Neuron (in vitro differentiated cells): Measurements from ENCODE around the gene PRLH.

ENCODE experiments used
- H2AFZ ChIP-seq: one replicate; pipeline ENCODE4 v1.6.1; 2013; ENCODE audit warnings: low read depth, mild to moderate bottlenecking, inconsistent platforms, low read length, moderate library complexity
- H3K27me3 ChIP-seq: one replicate; pipeline ENCODE4 v1.6.1; 2013; ENCODE audit warnings: low read length; ENCODE audit not compliant: insufficient read depth
- H3K36me3 ChIP-seq: one replicate; pipeline ENCODE4 v1.6.1; 2013; ENCODE audit warnings: low read length; ENCODE audit not compliant: insufficient read depth
- H3K4me1 ChIP-seq: one replicate; pipeline ENCODE4 v1.6.1; 2013; ENCODE audit warnings: low read length; ENCODE audit not compliant: insufficient read depth
- H3K4me3 ChIP-seq: 2 replicates; pipeline ENCODE4 v1.5.1; 2013; ENCODE audit warnings: mild to moderate bottlenecking, low read length, moderate library complexity
- H3K9me3 ChIP-seq: one replicate; pipeline ENCODE4 v1.6.1; 2013; ENCODE audit warnings: low read length

The PRLH gene

DNA sequence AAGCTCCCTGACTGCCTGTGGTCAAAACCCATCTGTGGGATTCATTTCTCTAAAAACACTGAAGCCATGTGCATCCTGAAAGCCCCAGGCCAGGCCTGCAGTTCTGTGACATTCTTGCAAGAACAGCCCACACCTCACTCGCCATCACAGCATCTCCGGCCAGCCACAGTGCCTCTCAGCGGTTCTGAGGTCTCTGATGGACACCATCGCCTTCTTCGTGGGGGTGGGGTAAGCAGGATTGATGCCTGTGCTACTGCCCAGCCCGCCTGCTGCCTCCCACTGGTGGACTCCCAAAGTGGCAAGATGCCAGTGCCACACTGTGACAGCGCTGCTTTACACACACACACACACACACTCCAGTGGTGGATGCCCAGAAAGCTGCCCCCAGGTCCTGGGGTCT lies 5.2 kb upstream of the PRLH start:
- no peak overlapping the region for H2AFZ ChIP-seq
- H3K36me3 ChIP-seq = no peaks in the 10 kb centered on the region
- no peaks in the 10 kb centered on the region for H3K4me1 ChIP-seq
- H3K4me3 ChIP-seq = no peak overlapping the region
- no peaks in the 10 kb centered on the region for H3K9me3 ChIP-seq
- H3K27me3 ChIP-seq = peaks cover 12% of the 10 kb centered on the region

DNA sequence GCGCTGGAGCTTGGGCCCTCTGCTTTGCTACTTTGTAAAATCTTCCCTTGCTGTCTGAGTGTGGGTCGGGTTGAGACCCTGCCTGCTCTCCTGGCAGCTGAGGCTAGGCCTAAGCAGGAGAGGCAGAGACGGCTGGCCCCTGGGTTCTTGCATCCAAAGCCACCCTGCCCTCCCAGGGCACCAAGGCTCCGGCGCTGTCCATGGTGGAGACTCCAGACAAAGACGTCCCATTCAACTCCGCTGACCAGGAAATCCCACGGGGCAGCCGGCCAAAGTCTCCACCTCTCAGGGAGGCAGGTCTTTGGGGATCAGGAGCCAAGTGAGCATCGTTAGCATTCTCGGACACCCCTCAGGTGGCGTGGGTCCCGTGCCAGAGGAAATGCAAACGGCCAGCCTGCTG lies 2.6 kb upstream of the PRLH start:
- no peaks in the 10 kb centered on the region for H3K9me3 ChIP-seq
- H3K4me3 ChIP-seq = no peak overlapping the region
- no peaks in the 10 kb centered on the region for H3K36me3 ChIP-seq

DNA sequence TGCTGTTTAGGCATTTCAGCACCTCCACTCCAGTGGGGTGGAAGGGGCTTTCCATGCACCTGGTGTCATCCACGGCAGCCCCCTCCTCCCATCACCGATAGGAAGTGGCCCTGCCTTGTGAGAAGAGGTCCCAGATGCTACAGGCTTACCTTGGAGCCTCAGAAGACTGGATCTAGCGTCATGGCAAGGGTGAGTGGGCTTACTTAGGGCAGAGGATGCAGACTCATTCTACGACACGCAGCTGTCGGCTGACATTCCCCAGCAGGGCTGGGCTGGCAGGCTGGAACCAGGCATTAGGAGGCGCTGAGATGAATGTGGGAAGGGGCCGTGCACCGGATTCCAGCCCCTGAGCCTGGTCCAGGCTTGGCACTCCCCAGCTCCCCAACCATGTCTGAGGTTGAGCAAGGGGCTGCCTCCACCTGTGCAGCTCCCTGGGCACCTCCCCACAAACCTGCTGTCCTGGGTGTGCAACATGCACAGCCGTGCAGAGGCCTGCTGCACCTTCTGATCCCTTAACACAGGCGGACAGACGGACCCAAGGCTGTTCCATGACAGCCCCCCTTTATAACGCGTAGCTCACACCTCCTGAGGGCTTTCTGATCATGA lies 1.7 kb upstream of the PRLH start:
- Histone ChIP-seq H3K4me1 (no peaks in the 10 kb centered on the region), H3K9me3 (no peaks in the 10 kb centered on the region), H2AFZ (no peak overlapping the region), H3K27me3 (peaks cover 12% of the 10 kb centered on the region), H3K4me3 (no peak overlapping the region), H3K36me3 (no peaks in the 10 kb centered on the region)

More for the DNA sequence above, 2.6 kb upstream of the PRLH start:
- peaks cover 12% of the 10 kb centered on the region for H3K27me3 ChIP-seq
- H3K4me1 ChIP-seq = no peaks in the 10 kb centered on the region
- H2AFZ ChIP-seq = no peak overlapping the region

DNA sequence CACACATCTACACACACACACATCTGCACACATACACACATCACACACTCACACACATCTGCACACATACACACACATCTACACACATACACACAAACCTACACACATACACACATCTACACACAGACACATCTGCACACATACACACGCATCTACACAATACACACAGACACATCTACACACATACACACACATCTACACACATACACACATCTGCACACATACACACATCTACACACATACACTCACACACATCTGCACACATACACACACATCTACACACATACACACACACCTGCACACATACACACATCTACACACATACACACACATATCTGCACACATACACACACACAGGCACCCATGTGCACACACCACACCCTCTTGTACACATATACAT lies 400 bp upstream of the PRLH start:
- Histone ChIP-seq H3K9me3 (no peaks in the 10 kb centered on the region), H2AFZ (no peak overlapping the region), H3K4me1 (no peaks in the 10 kb centered on the region), H3K36me3 (no peaks in the 10 kb centered on the region), H3K4me3 (no peak overlapping the region), H3K27me3 (peaks cover 10% of the 10 kb centered on the region)

DNA sequence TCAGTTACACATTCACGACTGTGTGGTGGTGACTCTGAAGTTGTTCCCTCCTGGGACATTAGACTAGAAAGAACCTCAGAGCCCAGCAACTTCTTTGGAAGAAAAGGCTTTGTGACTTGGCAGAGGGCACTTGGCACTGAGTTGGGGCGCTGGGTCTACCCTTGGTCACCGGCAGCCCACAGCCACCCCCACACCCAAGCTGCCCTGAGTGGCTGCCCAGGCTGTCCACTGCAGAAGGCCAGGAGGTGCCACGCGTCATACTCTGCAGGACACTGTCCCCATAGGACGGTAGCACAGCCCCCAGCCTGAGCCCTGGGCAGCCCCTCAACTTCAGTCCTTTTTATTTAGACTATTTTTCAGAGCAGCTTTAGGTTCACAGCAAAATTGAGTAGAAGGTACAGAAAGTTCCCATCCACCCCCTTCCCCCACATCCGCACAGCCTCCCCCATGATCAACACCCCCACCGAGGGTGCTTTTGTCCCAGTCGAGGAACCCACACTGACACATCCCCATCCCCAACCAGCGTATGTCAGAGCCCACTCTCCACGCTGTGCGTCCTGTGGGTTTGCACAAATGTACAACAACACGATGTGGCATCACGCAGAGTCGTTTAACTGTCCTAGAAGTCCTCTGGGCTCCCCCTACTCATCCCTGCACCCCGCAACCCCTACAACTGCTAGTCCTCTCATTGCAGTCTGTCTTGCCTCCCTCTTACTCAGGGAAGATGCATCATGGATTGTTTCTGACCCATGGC lies 1.1 kb downstream of the PRLH start:
- no peaks in the 10 kb centered on the region for H3K36me3 ChIP-seq
- peaks cover 10% of the 10 kb centered on the region for H3K27me3 ChIP-seq
- no peak overlapping the region for H3K4me3 ChIP-seq
- peaks cover 4% of the 10 kb centered on the region for H3K4me1 ChIP-seq
- no peaks in the 10 kb centered on the region for H3K9me3 ChIP-seq
- H2AFZ ChIP-seq = no peak overlapping the region

DNA sequence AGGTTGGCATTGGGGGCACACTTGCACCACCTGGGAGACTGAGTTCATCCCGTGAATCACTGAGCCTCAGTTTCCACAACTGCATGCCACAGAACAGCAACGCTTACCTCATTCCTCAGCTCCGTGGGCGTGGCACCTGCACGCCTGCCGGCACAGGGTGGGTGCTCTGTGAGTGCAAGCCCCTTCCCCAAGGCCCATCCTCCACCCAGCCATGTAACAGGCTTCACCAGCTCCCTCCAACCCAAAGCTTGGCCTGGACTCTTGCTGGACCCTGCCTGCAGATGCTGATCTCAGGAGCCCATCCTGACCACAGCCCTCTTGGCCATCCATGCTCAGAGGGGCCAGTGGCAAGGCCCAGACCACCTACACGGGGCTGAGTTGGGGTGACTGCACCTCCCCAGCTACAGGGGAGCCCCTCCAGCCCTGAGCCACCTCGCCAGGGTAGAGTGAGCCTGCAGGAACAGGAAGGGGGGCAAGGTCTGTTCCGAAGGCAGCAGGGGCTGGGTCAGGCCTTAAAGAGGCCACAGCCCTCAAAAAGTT lies 1.8 kb downstream of the PRLH start:
- no peaks in the 10 kb centered on the region for H3K9me3 ChIP-seq
- H3K4me3 ChIP-seq = no peak overlapping the region
- H3K36me3 ChIP-seq = no peaks in the 10 kb centered on the region
- peaks cover 7% of the 10 kb centered on the region for H3K27me3 ChIP-seq
- H2AFZ ChIP-seq = no peak overlapping the region
- H3K4me1 ChIP-seq = peaks cover 6% of the 10 kb centered on the region

DNA sequence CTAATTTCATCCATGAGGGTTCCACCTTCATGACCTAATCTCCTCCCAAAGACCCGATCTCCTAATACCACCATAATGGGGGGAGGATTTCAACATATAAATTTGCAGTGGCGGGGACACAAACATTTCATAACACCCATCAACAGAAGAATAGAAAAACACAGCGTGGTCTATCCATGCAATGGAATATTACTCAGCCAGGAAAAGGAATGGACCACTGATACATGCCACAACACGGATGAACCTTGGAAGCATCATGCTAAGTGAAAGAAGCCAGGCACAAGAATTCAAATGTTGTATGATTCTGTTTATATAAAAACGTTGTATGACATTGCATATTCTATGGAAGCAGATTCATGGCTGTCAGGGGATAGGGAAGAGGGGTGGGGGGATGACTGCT lies 2.7 kb downstream of the PRLH start:
- no peaks in the 10 kb centered on the region for H3K9me3 ChIP-seq
- no peak overlapping the region for H2AFZ ChIP-seq
- peaks cover 6% of the 10 kb centered on the region for H3K4me1 ChIP-seq
- peaks cover 3% of the 10 kb centered on the region for H3K27me3 ChIP-seq
- H3K4me3 ChIP-seq = no peak overlapping the region
- no peaks in the 10 kb centered on the region for H3K36me3 ChIP-seq

DNA sequence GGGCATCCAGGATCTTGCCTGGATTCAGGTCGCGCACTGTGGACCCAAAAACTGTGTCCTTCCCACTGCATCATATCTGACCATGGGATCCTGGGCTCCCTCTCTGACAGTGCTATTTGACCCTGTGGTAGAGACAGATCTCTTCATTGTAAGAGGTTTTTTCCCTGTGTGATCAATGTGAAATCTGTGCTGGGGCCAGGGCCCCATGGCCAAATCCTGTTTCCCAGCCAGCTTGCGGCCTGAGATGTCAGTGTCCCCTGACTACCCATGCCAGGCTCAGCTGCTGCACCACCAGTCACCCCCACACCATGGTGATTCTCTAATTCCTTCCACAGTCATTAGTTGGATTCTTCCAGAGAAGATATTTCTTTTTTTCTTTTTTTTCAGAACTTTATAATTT lies 3.5 kb downstream of the PRLH start:
- Histone ChIP-seq H3K27me3 (no peaks in the 10 kb centered on the region), H3K36me3 (no peaks in the 10 kb centered on the region), H3K9me3 (no peaks in the 10 kb centered on the region), H2AFZ (no peak overlapping the region), H3K4me1 (peaks cover 6% of the 10 kb centered on the region), H3K4me3 (no peak overlapping the region)

DNA sequence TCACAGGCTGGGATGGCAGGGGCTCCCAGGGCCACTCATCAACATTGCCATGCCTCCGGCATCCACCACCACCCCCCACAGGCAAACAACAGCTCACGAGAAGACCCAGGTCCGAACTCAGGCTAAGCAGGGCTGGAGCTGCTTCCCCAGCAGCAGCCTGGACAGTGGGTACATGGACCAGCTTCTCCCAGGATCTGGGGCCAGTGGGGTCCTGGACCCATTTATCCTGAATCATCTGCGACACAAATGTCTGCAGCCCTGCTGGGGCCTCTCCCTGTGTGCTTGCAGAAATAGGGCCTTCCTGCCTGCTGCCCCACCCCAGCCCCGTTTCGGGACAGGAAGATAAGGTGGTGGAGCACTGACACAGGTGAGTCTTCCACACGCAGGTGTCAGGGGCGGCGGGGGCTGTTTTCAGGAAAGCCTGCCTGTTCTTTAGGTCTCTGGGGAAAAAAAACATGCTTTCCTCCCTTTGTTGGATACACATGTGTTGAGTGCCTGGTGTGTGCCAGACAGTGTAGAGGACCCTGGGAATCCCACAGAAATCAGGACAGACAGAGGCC lies 4.5 kb downstream of the PRLH start:
- H3K27me3 ChIP-seq = no peaks in the 10 kb centered on the region

DNA sequence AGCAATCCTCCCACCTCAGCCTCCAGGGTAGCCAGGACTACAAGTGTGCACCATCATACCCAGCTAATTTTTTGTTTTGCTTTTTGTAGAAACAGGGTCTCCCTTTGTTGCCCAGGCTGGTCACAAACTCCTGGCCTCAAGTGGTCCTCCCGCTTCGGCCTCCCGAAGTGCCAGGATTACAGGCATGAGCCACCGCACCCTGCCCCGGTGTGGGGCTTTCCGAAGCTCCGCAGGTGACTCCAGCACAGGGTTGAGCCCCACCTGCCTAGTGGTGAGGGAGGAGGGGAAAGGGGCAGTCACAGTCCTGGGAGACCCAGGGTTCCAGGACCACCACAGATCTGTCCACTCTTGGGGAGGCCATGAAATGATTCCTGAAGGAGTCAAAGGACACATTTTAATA lies 5.2 kb downstream of the PRLH start:
- no peaks in the 10 kb centered on the region for H3K36me3 ChIP-seq
- no peak overlapping the region for H2AFZ ChIP-seq
- H3K4me1 ChIP-seq = peaks cover 6% of the 10 kb centered on the region
- peaks cover 5% of the 10 kb centered on the region for H3K27me3 ChIP-seq
- H3K9me3 ChIP-seq = no peaks in the 10 kb centered on the region
- H3K4me3 ChIP-seq = no peak overlapping the region

More for the DNA sequence above, 4.5 kb downstream of the PRLH start:
- Histone ChIP-seq H3K4me3 (no peak overlapping the region), H2AFZ (no peak overlapping the region), H3K9me3 (no peaks in the 10 kb centered on the region), H3K4me1 (peaks cover 6% of the 10 kb centered on the region), H3K36me3 (no peaks in the 10 kb centered on the region)

DNA sequence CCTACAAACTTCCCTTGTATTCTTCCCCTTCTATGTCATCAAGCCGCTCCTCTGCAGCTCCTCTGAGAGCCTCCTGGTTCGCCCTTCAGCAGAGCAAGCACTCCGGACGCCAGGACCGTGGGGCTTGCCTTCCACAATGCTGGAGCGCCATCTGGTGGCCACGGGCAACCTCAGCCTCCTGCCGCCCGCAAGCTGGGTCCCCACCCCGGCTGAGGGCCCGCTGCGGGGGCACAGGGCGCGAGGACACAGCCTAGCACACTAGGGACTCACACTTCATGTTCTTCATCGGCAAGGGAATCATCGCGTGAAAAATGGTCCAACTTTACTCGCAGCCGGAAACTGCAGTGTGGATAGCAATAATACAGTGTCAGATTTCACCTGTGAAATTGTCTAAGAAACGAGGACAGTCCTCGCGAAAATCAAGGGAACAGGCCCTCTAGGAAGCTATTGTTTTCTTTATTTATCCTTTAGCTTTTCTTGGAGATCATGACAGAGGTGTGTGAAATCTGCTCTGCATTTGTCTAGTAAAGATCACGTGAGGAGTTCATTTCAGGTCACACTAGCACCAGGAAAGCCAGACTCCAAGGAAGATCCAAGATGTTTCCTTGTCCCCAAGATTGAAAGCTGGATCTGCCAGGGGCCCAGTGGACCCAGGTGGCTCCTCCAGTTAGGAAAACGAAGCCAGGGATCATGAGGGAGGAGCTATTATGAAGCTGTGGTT lies 5.8 kb downstream of the PRLH start:
- no peak overlapping the region for H3K4me3 ChIP-seq

DNA sequence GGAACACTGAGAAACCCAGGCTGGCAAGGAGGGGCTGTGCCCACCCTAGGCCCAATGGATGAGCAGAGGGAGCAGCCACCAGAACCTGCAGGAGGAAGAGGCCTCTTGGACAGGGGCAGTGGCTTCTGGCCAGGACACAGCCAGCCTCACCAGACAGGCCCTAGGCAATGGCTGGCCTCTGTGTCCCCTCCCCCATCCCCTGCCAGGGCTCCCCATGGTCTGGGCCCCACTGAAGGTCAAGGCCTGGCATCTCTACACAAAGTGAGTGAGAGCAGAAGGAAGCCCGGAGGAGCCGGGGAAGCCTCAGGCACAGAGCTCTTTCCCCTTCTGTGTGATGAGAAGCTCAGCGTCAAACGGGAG lies 6.3 kb downstream of the PRLH start:
- no peaks in the 10 kb centered on the region for H3K36me3 ChIP-seq
- H3K9me3 ChIP-seq = no peaks in the 10 kb centered on the region
- no peak overlapping the region for H2AFZ ChIP-seq
- H3K4me1 ChIP-seq = peaks cover 6% of the 10 kb centered on the region
- H3K4me3 ChIP-seq = no peak overlapping the region
- H3K27me3 ChIP-seq = peaks cover 5% of the 10 kb centered on the region

More for the DNA sequence above, 5.8 kb downstream of the PRLH start:
- H2AFZ ChIP-seq = no peak overlapping the region
- H3K36me3 ChIP-seq = no peaks in the 10 kb centered on the region
- H3K9me3 ChIP-seq = no peaks in the 10 kb centered on the region
- peaks cover 6% of the 10 kb centered on the region for H3K4me1 ChIP-seq
- H3K27me3 ChIP-seq = peaks cover 5% of the 10 kb centered on the region
